Raji (cell line): ENCODE data around the gene MOCS3.

Source experiments
- POLR2A ChIP-seq: IDR thresholded peaks from 2 replicates; pipeline ENCODE4 v1.6.1; 2011; ENCODE audit warnings: low read depth, low read length, control low read depth; ENCODE audit not compliant: insufficient read depth

Gene MOCS3, protein sequence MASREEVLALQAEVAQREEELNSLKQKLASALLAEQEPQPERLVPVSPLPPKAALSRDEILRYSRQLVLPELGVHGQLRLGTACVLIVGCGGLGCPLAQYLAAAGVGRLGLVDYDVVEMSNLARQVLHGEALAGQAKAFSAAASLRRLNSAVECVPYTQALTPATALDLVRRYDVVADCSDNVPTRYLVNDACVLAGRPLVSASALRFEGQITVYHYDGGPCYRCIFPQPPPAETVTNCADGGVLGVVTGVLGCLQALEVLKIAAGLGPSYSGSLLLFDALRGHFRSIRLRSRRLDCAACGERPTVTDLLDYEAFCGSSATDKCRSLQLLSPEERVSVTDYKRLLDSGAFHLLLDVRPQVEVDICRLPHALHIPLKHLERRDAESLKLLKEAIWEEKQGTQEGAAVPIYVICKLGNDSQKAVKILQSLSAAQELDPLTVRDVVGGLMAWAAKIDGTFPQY

DNA sequence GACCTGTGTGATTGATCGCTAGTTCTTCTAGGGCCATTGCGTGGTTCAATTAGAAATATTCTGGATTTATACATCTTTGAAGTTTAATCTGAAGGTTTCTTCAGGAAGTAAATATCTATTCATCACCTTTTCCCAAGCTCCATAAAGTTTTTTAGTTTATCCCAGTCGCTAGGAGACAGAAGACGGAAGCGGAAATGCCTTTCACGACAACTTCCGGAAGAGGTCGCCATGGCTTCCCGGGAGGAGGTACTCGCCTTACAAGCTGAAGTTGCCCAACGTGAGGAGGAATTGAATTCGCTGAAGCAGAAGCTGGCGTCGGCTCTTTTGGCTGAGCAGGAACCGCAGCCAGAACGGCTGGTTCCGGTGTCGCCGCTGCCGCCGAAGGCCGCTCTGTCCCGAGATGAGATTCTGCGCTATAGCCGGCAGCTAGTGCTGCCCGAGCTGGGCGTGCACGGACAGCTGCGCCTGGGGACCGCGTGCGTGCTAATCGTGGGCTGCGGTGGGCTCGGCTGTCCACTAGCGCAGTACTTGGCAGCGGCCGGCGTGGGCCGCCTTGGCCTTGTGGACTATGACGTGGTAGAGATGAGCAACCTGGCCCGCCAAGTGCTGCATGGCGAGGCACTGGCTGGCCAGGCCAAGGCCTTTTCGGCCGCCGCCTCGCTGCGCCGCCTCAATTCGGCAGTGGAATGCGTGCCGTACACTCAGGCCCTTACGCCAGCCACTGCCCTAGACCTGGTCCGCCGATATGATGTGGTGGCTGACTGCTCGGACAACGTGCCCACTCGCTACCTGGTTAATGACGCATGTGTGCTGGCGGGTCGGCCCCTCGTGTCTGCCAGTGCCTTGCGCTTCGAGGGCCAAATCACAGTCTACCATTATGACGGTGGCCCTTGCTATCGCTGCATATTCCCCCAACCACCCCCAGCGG is at the start of gene MOCS3:
MOCS3 (plus strand) TSS at position 204 of the 928 bp plus-strand sequence; CDS start at position 229, 25 bp downstream.
- no peak; the same call in 1 of the 2 replicates for TF ChIP-seq POLR2A

DNA sequence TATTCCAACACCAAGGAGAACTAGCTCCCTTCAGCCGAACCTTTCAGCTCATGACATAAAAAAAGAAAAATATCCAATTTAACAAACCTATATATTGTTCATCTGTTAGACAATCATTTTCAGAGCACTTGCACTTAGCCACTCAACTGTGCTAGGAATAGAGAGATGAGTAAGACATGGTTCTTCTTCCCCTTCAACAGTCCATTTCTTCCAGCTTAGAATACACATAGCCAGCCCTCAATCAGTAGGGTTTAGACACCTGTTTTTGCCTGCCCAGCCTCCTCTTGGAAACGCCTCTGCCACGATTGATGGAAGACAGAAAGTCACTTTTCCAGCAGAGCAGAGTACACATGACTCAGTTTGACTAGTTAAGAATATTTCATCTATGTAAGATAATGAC is 49.2 kb upstream of the MOCS3 start:
- TF ChIP-seq POLR2A: no peak

DNA sequence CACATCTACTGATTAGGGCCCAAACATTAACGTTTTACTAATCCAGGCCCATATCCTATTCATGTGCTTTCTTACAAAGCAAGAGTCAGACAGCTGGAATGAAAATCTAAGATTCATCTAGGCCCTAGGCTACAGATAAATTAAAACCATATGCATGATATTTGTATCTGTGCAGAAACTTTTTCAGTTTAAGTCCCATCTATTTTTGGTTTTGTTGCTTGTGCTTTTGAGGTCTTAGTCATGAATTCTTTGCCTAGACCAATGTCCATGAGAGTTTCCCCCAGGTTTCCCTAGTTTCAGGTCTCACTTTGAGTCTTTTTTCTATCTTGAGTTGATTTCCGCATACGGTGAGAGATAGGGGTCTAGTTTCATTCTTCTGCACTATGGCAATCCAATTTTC is 47.6 kb upstream of the MOCS3 start:
- no peak for TF ChIP-seq POLR2A

DNA sequence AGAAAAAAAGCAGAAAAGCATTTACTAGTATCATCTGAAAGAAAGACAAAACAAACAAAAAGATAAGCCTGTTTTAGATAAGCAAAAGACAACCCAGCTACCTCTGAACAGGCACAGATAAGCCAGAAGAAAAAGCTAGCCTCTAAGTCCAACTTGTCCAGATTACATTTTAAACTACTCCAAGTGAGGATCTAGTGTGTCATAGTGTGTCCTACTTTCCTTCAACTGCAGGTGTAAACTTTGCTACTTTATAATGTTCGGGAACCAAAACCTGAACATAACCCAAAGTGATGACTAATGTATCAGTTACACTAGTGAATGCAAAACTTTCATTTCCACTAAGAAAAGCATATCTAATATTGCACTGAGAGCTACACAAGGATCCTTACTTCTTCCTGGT is 46.9 kb upstream of the MOCS3 start:
- no peak for TF ChIP-seq POLR2A

DNA sequence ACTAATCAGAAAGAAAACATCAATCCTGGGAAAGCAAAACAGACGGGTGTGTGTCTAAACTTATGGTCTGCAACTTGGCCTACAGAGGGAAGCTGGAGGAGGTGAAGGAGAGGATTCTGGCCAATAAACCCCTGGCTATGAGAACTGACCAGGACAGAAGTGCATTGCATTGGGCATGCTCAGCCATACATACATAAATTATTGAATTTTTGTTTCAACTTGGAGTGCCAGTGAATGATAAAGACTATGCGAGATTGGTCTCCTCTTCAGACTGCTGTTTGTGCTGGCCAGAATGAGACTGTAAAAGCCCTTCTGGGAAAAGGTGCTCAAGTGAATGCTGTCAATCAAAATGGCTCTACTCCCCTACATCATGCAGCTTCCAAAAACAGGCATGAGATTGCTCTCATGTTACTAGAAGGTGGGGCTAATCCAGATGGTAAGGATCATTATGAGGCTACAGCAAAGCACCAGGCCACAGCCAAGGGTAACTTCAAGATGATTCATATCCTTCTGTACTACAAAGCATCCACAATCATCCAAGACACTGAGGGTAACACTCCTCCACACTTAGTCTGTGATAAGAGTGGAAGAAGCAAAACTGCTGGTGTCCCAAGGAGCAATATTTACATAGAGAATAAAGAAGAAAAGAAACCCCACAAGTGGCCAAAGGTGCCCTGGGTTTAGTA is 44.8 kb upstream of the MOCS3 start:
- TF ChIP-seq POLR2A: no peak

DNA sequence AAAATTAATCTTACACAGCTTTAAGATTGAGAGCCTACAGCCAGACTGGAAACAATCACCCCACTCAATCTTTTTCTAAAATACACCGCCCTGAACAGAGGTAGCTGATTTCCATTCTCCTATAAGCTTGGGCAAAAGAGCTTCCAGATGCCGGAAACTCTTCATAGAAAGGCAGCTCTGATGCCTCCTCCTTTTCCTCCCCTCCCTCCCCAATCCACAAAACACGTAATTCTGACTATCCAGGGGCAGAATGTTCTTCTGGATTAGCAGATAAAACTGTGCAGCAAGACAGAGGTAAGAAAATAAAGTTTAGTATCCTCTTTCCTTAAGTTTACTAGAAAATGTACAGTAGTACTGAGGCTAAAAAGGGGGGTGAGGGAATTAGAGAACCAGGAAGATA is 43.2 kb upstream of the MOCS3 start:
- no peak for TF ChIP-seq POLR2A

DNA sequence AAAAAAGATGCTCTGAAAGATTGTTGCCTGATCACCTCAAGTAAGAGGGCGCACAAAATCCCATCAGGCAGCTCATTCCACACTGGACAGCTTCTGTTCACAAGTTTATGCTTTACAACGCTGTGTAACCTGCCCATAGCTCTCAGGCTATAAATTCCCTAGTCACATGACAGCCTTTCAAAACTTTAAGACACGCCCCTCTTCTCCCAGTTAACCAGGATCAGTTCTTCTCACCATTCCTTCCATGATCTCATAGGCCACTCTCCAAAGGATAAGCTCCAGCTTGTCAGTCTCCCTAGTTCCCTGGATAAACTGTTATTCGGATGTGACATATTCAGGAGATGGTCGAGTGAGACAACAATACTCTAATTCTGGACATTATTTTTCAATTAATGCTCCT is 42.4 kb upstream of the MOCS3 start:
- TF ChIP-seq POLR2A: no peak

DNA sequence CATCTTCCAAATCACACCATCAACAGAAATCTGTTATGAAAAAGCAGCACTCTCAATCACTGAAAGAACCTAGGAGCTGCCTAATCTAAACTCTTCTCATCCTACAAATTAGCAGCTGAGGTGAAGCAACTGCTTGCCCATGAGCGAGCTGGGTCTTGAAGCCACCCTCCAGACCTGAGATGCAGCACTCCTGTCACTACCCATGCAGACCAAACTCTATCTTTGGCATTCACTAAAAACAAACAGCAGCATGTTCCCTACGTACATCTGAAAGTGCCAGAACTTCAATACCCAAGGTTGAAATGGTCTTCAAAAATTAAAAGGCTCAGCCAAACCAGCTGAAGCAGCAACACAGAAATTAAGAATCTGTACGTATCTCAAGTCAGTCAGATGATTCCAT is 41.7 kb upstream of the MOCS3 start:
- TF ChIP-seq POLR2A: no peak

DNA sequence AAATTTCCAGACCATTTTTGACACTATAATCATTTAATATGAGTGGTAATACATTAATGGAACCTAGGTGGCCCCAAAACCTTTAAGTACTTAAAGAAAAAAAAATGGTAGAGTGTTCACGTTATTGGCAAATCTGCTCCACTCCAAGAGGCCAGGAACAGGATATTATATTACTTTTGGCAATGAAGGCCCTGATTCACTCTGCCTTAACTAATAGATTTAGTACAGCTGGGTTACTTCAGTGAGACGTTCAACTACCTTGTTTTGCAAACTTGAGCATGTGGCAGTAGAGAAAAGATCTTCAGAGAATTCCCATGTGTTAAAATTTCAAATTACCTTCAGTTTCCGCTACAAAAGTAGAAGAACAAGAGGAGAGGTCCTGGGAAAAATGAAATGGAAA is 40.2 kb upstream of the MOCS3 start:
- no peak for TF ChIP-seq POLR2A

DNA sequence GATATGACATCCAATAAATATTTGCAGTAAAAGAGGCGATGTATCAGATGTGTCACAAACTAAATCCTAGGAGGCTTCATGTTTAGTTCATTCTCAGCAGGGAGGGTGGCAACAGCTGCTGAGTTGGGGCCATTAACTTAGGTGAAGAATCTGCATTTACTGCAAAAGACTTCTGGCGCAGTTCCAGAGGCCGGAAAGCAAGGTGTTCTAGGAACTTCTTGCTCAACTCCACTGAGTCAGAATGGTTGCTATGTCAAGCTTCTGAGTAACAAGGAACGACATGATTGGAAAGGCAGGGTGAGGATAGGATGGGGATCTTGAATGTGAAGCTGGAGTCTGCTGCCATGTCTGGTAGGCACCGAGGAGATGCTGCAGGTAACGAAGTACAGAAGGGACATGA is 39.1 kb upstream of the MOCS3 start:
- TF ChIP-seq POLR2A: no peak

DNA sequence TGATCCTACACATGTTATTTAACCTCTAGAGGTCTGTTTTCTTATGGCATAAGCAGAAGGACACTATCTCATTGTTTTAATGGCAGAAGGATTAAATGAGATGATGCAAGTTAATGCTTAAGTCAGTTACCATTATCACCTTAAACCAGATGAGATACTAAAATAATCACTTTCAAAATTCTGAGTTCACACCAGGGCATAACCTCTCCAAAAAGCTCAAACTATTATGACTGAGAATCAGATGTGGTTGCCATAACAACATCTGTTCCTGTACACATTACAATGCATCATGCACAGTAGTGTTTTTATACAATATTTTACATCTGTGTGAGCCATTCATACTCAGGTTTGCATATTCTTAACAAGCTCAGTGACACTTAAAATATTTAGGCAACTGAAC is 37.6 kb upstream of the MOCS3 start:
- TF ChIP-seq POLR2A: no peak

DNA sequence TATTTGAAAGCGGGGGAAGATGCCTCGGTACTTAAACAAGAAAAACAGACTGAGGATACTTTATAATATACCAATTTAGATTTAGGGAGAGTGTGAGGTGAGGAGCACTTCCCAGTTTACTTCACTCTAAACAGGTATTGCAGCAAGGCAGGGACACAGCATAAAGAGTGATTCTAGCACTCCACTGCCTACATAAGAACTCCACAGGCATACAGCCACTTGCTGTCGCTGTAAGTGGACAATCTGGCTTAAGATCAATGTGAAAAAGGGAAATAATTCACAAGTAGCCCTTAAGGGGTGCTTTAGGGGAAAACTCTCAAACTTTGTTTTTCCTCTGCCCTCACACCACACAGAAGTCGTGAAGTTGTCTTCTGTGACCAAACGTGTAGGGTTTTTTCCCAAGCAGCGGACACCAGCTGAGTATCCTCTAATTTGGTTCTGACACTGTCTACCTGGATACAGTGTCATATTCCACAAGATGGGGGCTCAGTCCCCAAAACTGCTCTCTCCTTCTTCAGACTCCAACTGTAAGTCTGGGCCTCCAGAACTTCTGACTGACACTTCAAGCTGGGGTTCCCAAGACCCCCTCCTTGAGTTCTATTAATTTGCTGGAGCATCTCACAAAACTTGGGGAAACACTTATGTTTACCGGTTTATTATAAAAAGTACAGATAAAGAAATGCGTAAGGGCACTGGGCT is 36.7 kb upstream of the MOCS3 start:
- no peak for TF ChIP-seq POLR2A

DNA sequence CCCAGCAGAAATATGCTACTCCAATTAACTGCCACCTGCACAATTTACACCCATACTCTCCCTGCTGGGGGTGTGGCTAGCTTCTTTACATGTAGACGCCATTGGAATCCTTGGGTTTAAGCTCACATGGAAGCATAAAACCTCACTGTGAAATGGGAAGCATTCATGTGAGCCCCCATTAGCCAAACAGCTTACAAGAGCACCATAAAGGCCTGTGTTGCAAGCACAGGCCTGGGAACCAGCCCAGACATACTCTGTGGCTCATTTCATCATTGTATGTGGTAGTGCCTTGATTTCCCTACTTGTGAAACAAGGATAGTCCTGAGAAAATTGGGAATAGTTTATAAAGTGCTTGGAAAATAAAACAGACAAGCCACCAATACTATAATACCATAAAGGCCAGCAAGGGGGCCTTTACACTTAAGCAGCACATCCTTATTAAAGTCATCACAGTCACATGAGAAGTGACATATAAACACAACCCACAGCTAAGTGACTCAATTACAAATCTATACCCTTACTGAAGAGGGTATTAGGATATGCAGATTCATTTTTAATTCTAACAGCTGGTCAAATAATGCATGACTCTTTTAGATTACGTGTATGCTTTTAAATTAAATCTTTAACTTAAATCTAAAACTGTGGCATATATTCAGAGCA is 34.2 kb upstream of the MOCS3 start:
- no peak for TF ChIP-seq POLR2A

DNA sequence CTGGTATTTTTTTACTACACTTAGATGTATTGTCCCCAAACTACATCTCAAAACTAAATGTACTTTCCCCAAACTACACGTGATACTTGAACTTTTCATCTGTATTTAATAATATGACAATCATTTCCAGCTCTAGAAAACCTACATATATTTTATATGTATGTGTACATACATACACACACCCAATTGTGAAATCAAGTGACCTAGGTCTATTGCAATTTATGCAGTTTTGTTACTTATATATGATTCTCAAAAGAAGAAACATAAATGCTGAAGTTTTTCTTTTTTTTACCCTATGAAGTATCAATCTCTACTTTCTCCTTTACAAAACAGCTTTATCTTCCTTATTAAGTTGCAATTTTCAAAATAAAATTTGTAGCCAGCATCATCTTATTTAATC is 32.1 kb upstream of the MOCS3 start:
- TF ChIP-seq POLR2A: no peak
